GM06990 (cell line): ENCODE data around the gene CDK5.
A peak's percentile ranks its signal among the peaks of the same experiment; 100 is the strongest.

ENCODE experiments used
- DNase-seq: peaks from one replicate; pipeline ENCODE4 v3.0.0-alpha.2; 2011; ENCODE audit not compliant: insufficient read length; ENCODE audit errors: extremely low read depth
- H3K27me3 ChIP-seq: replicated peaks from 2 replicates; pipeline ENCODE4 v1.6.0; 2011; ENCODE audit warnings: low read length; ENCODE audit not compliant: control insufficient read depth, insufficient read depth
- H3K36me3 ChIP-seq: 2 replicates; pipeline ENCODE4 v1.5.1; 2011; ENCODE audit warnings: low read length; ENCODE audit not compliant: control insufficient read depth, insufficient read depth
- H3K4me3 ChIP-seq: replicated peaks from 2 replicates; pipeline ENCODE4 v1.5.1; 2011; ENCODE audit warnings: low read depth, mild to moderate bottlenecking, control low read depth, low read length
- CTCF ChIP-seq: IDR thresholded peaks from 2 replicates; pipeline ENCODE4 v1.5.1; 2011; ENCODE audit warnings: low read length, control low read depth, mild to moderate bottlenecking, inconsistent platforms; ENCODE audit not compliant: insufficient read depth, poor library complexity, severe bottlenecking

Gene CDK5

DNA sequence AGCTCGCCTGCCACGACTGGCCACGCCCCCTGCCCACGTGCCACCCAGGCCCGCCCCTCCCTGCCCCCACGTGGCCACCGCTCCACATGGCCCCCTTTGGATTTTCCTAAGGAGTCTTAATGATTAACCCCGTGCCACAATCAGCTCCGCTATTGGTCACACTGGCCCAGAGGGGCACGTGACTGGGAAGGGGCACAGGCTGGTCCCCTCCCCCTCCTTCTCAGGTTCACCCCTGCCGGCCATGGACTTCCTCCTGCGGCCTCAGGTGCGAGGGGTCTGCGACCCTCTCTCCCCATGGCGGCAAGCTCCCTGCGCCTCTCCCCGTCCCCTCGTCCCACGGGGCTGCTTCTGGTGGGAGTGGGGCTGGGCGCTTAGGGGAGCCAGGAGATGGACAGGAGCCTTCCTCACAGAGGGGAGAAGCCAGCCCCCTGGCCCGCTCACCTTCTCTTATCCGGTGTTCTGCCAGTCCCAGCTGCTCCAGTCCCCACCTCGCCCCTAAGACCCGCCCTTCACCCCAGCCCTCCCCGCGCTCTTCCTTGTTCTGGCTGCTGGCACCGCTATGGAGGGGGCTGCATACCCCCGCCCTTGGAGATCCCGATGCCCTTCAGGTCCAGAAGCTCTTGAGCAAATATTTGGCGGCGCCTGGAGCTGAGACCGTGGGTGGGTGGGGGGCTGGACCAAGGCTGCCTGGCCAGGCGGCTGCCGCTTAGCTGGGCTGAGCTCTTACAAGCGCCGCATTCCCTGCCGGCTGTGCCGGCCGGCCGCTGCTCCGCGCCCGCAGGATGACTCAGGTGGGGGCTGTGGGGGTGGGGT is 4.9 kb upstream of the CDK5 start:
- no peak overlapping the region for H3K4me3 ChIP-seq
- TF ChIP-seq CTCF: no peak

GRCh38 chr7:151062111-151062398 is 4.4 kb upstream of the CDK5 start:
- DNase-seq: no peak
- no peak for TF ChIP-seq CTCF
- Histone ChIP-seq H3K4me3 (no peak overlapping the region), H3K36me3 (peaks cover 10% of the 10 kb centered on the region), H3K27me3 (no peaks in the 10 kb centered on the region)

More for the DNA sequence above, 4.9 kb upstream of the CDK5 start:
- no peak for DNase-seq
- Histone ChIP-seq H3K27me3 (no peaks in the 10 kb centered on the region), H3K36me3 (peaks cover 14% of the 10 kb centered on the region)

GRCh38 chr7:151061213-151062110 is 3.8 kb upstream of the CDK5 start:
- H3K27me3 ChIP-seq: no peaks in the 10 kb centered on the region
- peaks cover 8% of the 10 kb centered on the region for H3K36me3 ChIP-seq
- TF ChIP-seq CTCF: no peak
- no peak for DNase-seq
- H3K4me3 ChIP-seq: peak overlapping the region; percentile 75

DNA sequence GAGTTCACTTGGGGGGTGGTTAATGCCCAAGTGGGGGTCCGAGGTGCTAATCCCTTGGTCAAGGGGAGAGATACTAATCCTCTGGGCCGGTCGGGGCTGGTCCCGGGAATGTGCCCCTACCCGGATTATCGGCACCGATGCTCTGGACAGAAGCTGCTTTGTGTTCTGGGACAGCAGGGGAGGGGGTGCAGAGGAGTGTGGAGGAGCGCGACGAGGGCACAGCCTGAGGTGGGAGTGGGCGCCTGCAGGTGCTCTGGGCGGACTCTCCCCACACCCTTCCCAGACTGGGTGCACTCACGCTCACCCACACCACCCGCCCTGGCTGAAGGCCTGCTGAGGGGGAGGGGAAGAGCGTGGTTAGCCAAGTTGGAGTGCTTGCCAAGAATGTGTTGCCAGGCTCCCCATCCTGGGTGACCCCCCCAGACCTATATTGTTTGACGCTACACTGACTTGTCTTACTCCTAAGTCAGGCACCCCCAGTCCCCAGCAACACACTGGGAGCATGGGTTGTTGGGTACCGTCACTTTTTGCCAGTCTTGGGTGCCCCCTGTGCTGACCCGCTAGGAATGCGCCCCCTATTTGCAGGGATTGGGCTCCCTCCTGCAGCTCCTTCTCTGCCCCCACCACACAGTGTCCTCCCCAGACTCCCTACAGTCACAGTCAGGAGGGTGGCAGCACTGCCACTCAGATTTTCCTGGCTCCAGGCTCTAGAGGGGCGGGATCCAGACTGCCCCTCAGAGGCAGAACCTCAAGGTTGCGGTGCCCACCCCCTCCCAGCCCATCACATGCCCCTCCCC is 2.9 kb upstream of the CDK5 start:
- TF ChIP-seq CTCF: peak; percentile 8
- H3K4me3 ChIP-seq: peak overlapping the region; percentile 75
- H3K27me3 ChIP-seq: no peaks in the 10 kb centered on the region
- DNase-seq: no peak
- peaks cover 6% of the 10 kb centered on the region for H3K36me3 ChIP-seq

GRCh38 chr7:151060113-151060415 is 2.4 kb upstream of the CDK5 start:
- Histone ChIP-seq H3K36me3 (peaks cover 3% of the 10 kb centered on the region), H3K27me3 (no peaks in the 10 kb centered on the region), H3K4me3 (peak overlapping the region; percentile 75)
- no peak for DNase-seq
- no peak for TF ChIP-seq CTCF
